ENCODE measurements around the gene SF1.

DNA sequence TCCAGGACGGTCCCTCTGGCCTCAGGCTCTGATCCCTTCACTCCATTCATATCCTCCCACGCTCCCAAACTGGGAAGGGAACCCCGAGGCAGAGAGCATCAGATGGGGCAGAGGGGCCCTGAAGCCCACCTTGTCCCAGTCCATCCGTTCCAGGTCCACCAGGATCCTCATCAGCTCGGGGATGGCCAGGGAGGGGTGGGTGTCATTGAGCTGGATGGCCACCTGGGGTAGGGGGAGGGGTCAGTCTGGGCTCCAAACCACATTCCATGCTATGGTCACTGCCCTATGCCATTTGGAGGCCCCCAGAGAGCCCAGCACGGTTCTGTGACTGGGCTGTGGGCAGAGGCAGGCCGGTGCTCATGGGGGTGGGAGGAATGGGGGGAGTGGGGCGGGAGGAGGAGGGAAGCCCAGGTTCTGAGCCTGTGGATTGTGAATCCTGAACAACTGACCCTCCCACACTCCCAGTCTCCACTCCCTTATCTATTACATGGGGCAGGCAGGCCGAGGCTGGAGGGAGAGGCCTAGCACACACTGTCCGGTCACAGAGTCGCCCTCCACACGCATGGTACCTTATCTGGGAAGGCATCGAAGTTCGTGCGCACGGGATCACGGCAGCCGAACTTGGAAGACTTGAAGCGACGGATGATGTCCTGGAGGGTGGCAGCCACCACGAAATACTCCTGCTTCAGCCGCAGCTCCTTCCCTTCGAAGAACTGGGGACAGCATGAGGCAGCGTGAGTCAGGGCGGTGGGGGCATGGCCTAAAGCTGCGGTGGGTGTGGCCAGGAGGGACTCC, 24.0 kb downstream of the SF1 start:
- TF ChIP-seq, protein P1, sequence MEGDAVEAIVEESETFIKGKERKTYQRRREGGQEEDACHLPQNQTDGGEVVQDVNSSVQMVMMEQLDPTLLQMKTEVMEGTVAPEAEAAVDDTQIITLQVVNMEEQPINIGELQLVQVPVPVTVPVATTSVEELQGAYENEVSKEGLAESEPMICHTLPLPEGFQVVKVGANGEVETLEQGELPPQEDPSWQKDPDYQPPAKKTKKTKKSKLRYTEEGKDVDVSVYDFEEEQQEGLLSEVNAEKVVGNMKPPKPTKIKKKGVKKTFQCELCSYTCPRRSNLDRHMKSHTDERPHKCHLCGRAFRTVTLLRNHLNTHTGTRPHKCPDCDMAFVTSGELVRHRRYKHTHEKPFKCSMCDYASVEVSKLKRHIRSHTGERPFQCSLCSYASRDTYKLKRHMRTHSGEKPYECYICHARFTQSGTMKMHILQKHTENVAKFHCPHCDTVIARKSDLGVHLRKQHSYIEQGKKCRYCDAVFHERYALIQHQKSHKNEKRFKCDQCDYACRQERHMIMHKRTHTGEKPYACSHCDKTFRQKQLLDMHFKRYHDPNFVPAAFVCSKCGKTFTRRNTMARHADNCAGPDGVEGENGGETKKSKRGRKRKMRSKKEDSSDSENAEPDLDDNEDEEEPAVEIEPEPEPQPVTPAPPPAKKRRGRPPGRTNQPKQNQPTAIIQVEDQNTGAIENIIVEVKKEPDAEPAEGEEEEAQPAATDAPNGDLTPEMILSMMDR (IDR thresholded peaks at IDR 0.05; ENCODE audit: low read depth, low read length) = no peak
- TF ChIP-seq EZH2phosphoT487 (IDR thresholded peaks at IDR 0.05; ENCODE audit: low read depth) = no peak

All from OCI-LY3 (cell line).